HepG2 (cell line): ENCODE results near the gene TDRD5. TPM values are rescaled to one million over a fixed set of nuclear protein-coding genes. Genes with fewer than 3 reads are reported as not detected.

Source experiments
- ATAC-seq: fragments of 200-7000 bp; cut with Tn5 transposase; 3 replicates; pipeline ENCODE4 v1.9.1; 2020; ENCODE audit warnings: mild to moderate bottlenecking, moderate library complexity
- Bru-seq: library from RNA; stranded (reverse); fragments of 400-500 nt; gene quantifications from one replicate; lab custom pipeline; 2021; lab: Mats Ljungman, UMichigan
- BruChase-seq, 2 experiments: library from RNA; stranded (reverse); fragments of 400-500 nt; gene quantifications; one replicate each; lab custom pipeline; 2021; lab: Mats Ljungman, UMichigan
- BruUV-seq: library from RNA; stranded (reverse); fragments of 400-500 nt; replicated peaks from 2 replicates; lab custom pipeline; 2021; lab: Mats Ljungman, UMichigan
- CTCF ChIA-PET: fragments of 300-600 bp; formaldehyde crosslinking; extraction: SDS; loops from one replicate; lab custom pipeline; 2021; ENCODE audit warnings: low total read pairs, inconsistent platforms, low intra/inter-chr PET ratio; lab: Yijun Ruan, JAX
- POLR2A ChIA-PET: fragments of 350-600 bp; sonication (Branson Sonifier 250); formaldehyde crosslinking; loops from one replicate; lab custom pipeline; 2020; ENCODE audit warnings: antibody characterized with exemption, inconsistent platforms; lab: Yijun Ruan, JAX
- DNase-seq: peaks from one replicate; pipeline ENCODE4 v3.0.0-alpha.2; 2015; ENCODE audit warnings: low spot score
- FAIRE-seq: peaks from 3 replicates; lab custom pipeline; 2011; peaks lifted over from hg19 to GRCh38; lab: Jason Lieb, UNC
- H2AFZ ChIP-seq: one replicate; pipeline ENCODE4 v1.6.1; 2011; ENCODE audit warnings: low read length, inconsistent platforms
- H3K27ac ChIP-seq: fragments of 300-600 bp; 3 replicates; pipeline ENCODE4 v1.8.0; 2011; ENCODE audit warnings: mixed run types, mild to moderate bottlenecking, mixed read lengths, low read length, inconsistent platforms; ENCODE audit not compliant: insufficient read depth; ENCODE audit errors: extremely low read length
- H3K27me3 ChIP-seq, 2 experiments: fragments of 200-600 bp in 1 of 2; 2 replicates in 1 of 2; 3 replicates in 1 of 2; pipeline versions ENCODE4 v1.6.0 to v1.8.0; 2011; ENCODE audit warnings: low read length in 2 of 2, mild to moderate bottlenecking in 2 of 2, moderate library complexity in 2 of 2, inconsistent platforms in 1 of 2; ENCODE audit not compliant: insufficient read depth in 2 of 2, control insufficient read depth in 1 of 2
- H3K36me3 ChIP-seq, 2 experiments: fragments of 200-600 bp in 1 of 2; replicated peaks in 1 of 2; 2 replicates in 1 of 2; 3 replicates in 1 of 2; pipeline versions ENCODE4 v1.5.1 to v1.8.0; 2011; ENCODE audit warnings: low read length in 2 of 2, inconsistent platforms in 1 of 2; ENCODE audit not compliant: insufficient read depth in 2 of 2, control insufficient read depth in 1 of 2
- H3K4me1 ChIP-seq: 2 replicates; pipeline ENCODE4 v1.5.1; 2012; ENCODE audit warnings: low read length, inconsistent platforms; ENCODE audit not compliant: insufficient read depth
- H3K4me2 ChIP-seq: 2 replicates; pipeline ENCODE4 v1.6.0; 2011; ENCODE audit warnings: low read depth, low read length, inconsistent platforms
- H3K4me3 ChIP-seq, 3 experiments: fragments of 200-600 bp in 1 of 3; sonication (generic), shearing (Covaris generic) in 1 of 3; replicated peaks in 1 of 3; 2 replicates each; pipeline ENCODE4 v1.5.1; 2011 to 2016; ENCODE audit warnings: low read length in 3 of 3, inconsistent platforms in 2 of 3, low read depth in 2 of 3, mild to moderate bottlenecking in 2 of 3, control low read depth in 1 of 3, mixed read lengths in 1 of 3; ENCODE audit not compliant: insufficient read depth in 1 of 3
- H3K79me2 ChIP-seq: one replicate; pipeline ENCODE4 v1.6.1; 2011; ENCODE audit warnings: low read length, inconsistent platforms; ENCODE audit not compliant: insufficient read depth
- H3K9ac ChIP-seq: 2 replicates; pipeline ENCODE4 v1.6.0; 2011; ENCODE audit warnings: mild to moderate bottlenecking, low read depth, low read length, inconsistent platforms; ENCODE audit not compliant: insufficient read depth
- H3K9me3 ChIP-seq: 2 replicates; pipeline ENCODE4 v1.5.1; 2012; ENCODE audit warnings: mild to moderate bottlenecking, low read length
- H4K20me1 ChIP-seq: 2 replicates; pipeline ENCODE4 v1.6.0; 2011; ENCODE audit warnings: inconsistent platforms, mild to moderate bottlenecking, low read length, moderate library complexity; ENCODE audit not compliant: insufficient read depth
- ATF5 ChIP-seq: sonication (generic); formaldehyde crosslinking; IDR thresholded peaks from 2 replicates; pipeline ENCODE4 v1.4.0; 2020; ENCODE audit warnings: mild to moderate bottlenecking, low read depth, missing genetic modification reagents
- ELF3 ChIP-seq: IDR thresholded peaks from 2 replicates; pipeline ENCODE4 v1.6.1; 2016; ENCODE audit warnings: missing genetic modification reagents, missing compliant biosample characterization
- ISX ChIP-seq: sonication (generic); formaldehyde crosslinking; conservative IDR thresholded peaks from 2 replicates; pipeline ENCODE4 v1.5.0; 2020; ENCODE audit warnings: missing genetic modification reagents
- ZBTB26 ChIP-seq: IDR thresholded peaks from 2 replicates; pipeline ENCODE4 v1.6.1; 2016; ENCODE audit warnings: missing compliant biosample characterization, missing genetic modification reagents, borderline replicate concordance
- ZMYM2 ChIP-seq: sonication (generic); formaldehyde crosslinking; IDR thresholded peaks from 2 replicates; pipeline ENCODE4 v1.8.0; 2022; ENCODE audit warnings: mild to moderate bottlenecking, missing genetic modification reagents
- WGBS: methylation state at CpG from one replicate; pipeline ENCODE4 v1.1.6; 2017; ENCODE audit warnings: low lambda C conversion rate; 5-methylcytosine and 5-hydroxymethylcytosine counted together
- in situ Hi-C: cut with HindIII; loops from 2 replicates; pipeline ENCODE4 v1.10.0; 2017; ENCODE audit warnings: low pct_unique_long_range_greater_than_20kb; ENCODE audit not compliant: extremely low pct_ligation_motif_present
- intact Hi-C: fragments of 100-400 bp; cut with micrococcal nuclease; formaldehyde crosslinking; loops from one replicate; pipeline ENCODE4 v1.10.0; 2022; ENCODE audit not compliant: unreplicated experiment
- long read RNA-seq, 2 experiments: library from RNA in 1 of 2; library from polyadenylated mRNA in 1 of 2; stranded (forward) in 1 of 2; unstranded in 1 of 2; transcript quantifications; one replicate each; pipeline ENCODE4 v2.0.0, GENCODE V29; 2019 to 2022
- polyA minus RNA-seq, 3 experiments: library from RNA; depleted of rRNA, polyadenylated mRNA; stranded (reverse); fragments of >200 nt; gene quantifications; 2 replicates each; pipeline ENCODE4 v1.2.3, GENCODE V29; 2011; ENCODE audit warnings: low replicate concordance in 1 of 3
- polyA plus RNA-seq, 8 experiments: library from polyadenylated mRNA; depleted of rRNA in 3 of 8; stranded (reverse) in 7 of 8; unstranded in 1 of 8; fragments of >200 nt; fragmentation: Illumina TruSeq in 4 of 8; extraction: Trizol in 4 of 8; gene quantifications; 2 replicates each; pipeline versions ENCODE4 v1.2.1 to v1.2.3, GENCODE V29; 2011 to 2016; ENCODE audit warnings: low read depth in 4 of 8, missing spikeins in 1 of 8, mixed read lengths in 1 of 8; ENCODE audit not compliant: insufficient read depth in 1 of 8
- total RNA-seq, 5 experiments: library from RNA; depleted of rRNA; stranded (reverse); fragments of >200 nt; fragmentation: Illumina TruSeq; extraction: Trizol; gene quantifications; 2 replicates each; pipeline ENCODE4 v1.2.3, GENCODE V29; 2016; ENCODE audit warnings: low read depth in 1 of 5

The TDRD5 gene
- total RNA-seq (2016; rRNA removed; fragmentation: Illumina TruSeq; extraction: Trizol) (not detected in 2 replicates), polyA plus RNA-seq (2011; rRNA removed) (not detected in 2 replicates), polyA minus RNA-seq (2011; rRNA and poly(A)+ RNA removed; ENCODE audit: low replicate concordance) (not detected in 2 replicates), Bru-seq, nascent RNA (percentile 5 among the genes with signal in this experiment), BruChase-seq, experiment 1, labeled RNA remaining after a 6-hour chase (percentile 7 among the genes with signal in this experiment), BruChase-seq, experiment 2, labeled RNA remaining after a 2-hour chase (percentile 2 among the genes with signal in this experiment)
- not detected in 2 replicates for total RNA-seq (2016; cell fraction: cytosol; rRNA removed; fragmentation: Illumina TruSeq; extraction: Trizol; ENCODE audit: low read depth)
- not detected in 2 replicates for total RNA-seq (2016; cell fraction: insoluble cytoplasmic fraction; rRNA removed; fragmentation: Illumina TruSeq; extraction: Trizol)
- total RNA-seq (2016; cell fraction: membrane; rRNA removed; fragmentation: Illumina TruSeq; extraction: Trizol) = not detected in 2 replicates
- not detected in 2 replicates for total RNA-seq (2016; cell fraction: nucleus; rRNA removed; fragmentation: Illumina TruSeq; extraction: Trizol)
- polyA plus RNA-seq (2011; cell fraction: cytosol; rRNA removed) = not detected in 2 replicates
- not detected in 2 replicates for polyA plus RNA-seq (2011; cell fraction: nucleus; rRNA removed)
- not detected in 2 replicates for polyA plus RNA-seq (2012)
- polyA plus RNA-seq (2016; cell fraction: cytosol; fragmentation: Illumina TruSeq; extraction: Trizol; ENCODE audit: low read depth) = not detected in 2 replicates
- polyA plus RNA-seq (2016; cell fraction: insoluble cytoplasmic fraction; fragmentation: Illumina TruSeq; extraction: Trizol; ENCODE audit: low read depth) = not detected in 2 replicates
- not detected in 2 replicates for polyA plus RNA-seq (2016; cell fraction: membrane; fragmentation: Illumina TruSeq; extraction: Trizol; ENCODE audit: low read depth)
- not detected in 2 replicates for polyA plus RNA-seq (2016; cell fraction: nucleus; fragmentation: Illumina TruSeq; extraction: Trizol; ENCODE audit: insufficient read depth, low read depth)
- polyA minus RNA-seq (2011; cell fraction: cytosol; rRNA and poly(A)+ RNA removed) = not detected in 2 replicates
- not detected in 2 replicates for polyA minus RNA-seq (2011; cell fraction: nucleus; rRNA and poly(A)+ RNA removed)
- long read RNA-seq, experiment 1 = 0 reads
- long read RNA-seq, experiment 2 = 0 reads

GRCh38 chr1:179591592-179592580 is at the start of gene TDRD5:
Gene TDRD5 (plus strand): TSS chr1:179591832. CDS start chr1:179592616, 784 bp downstream.
- no peak for ATAC-seq
- Histone ChIP-seq H3K27ac (no peak within 1 kb of the TSS), H3K4me3 (no peak within 1 kb of the TSS), H3K36me3 (no peaks in the 10 kb centered on the region), H3K4me2 (no peak within 1 kb of the TSS), H3K9me3 (no peaks in the 10 kb centered on the region), H3K4me1 (no peaks in the 10 kb centered on the region), H4K20me1 (no peaks in the 10 kb centered on the region), H3K9ac (no peak within 1 kb of the TSS), H3K79me2 (no peaks in the 10 kb centered on the region), H3K27me3 (0 out of 5 replicates have a peak, but pooled peaks cover 0 to 6% of the 10 kb centered on the region in 2 experiments), H2AFZ (no peak within 1 kb of the TSS)
- no peak for DNase-seq
- in situ Hi-C loops = loop anchor here (25.0 kb wide), 1 partner anchor 330 kb away; no protein-coding TSS in a partner anchor
- CTCF ChIA-PET = no interaction called here
- POLR2A ChIA-PET = no interaction called here
- no peak for TF ChIP-seq ATF5 (CRISPR knock-in tag)
- no peak for TF ChIP-seq ZMYM2 (CRISPR knock-in tag)
- TF ChIP-seq ISX (CRISPR knock-in tag) = no peak
- TF ChIP-seq ELF3 (CRISPR knock-in tag) = no peak
- no peak for TF ChIP-seq ZBTB26
- 74% methylated on average over 33 of the region's 75 CpGs for WGBS
- no TSS peak for BruUV-seq
- no peak for FAIRE-seq
- intact Hi-C loops = no loop called here
